Breast epithelium (tissue), 4 donors: ENCODE data around the gene TGOLN2. TPM values are rescaled to one million over a fixed set of nuclear protein-coding genes. Genes with fewer than 3 reads are reported as not detected.

ENCODE experiments used
- DNase-seq, 2 donors: peaks; one replicate each; pipeline ENCODE4 v3.0.0-alpha.2; 2019; ENCODE audit warnings: low spot score in 2 of 2
- H3K27ac ChIP-seq, 2 donors: fragments of 200-600 bp; sonication (generic) in 1 of 2; one replicate each; pipeline ENCODE4 v1.5.1; 2016 to 2019; ENCODE audit warnings: mild to moderate bottlenecking in 1 of 2
- H3K27me3 ChIP-seq, 2 donors: fragments of 200-600 bp; sonication (generic) in 1 of 2; one replicate each; pipeline versions ENCODE4 v1.5.1 to v1.6.0; 2017 to 2019; ENCODE audit warnings: control low read depth in 1 of 2, mild to moderate bottlenecking in 1 of 2
- H3K36me3 ChIP-seq: fragments of 200-600 bp; one replicate; pipeline ENCODE4 v1.5.1; 2019
- H3K4me1 ChIP-seq, 2 donors: fragments of 200-600 bp; sonication (generic); one replicate each; pipeline ENCODE4 v1.5.1; 2016 to 2019; ENCODE audit warnings: control low read depth in 1 of 2
- H3K4me3 ChIP-seq, 3 donors: fragments of 200-600 bp; sonication (generic); 1 replicate in 2 of 3; 2 replicates in 1 of 3; pipeline ENCODE4 v1.5.1; 2016 to 2019; ENCODE audit warnings: mild to moderate bottlenecking in 3 of 3, moderate library complexity in 2 of 3
- H3K9me3 ChIP-seq, 2 donors: fragments of 200-600 bp; sonication (generic) in 1 of 2; one replicate each; pipeline ENCODE4 v1.5.1; 2016 to 2019; ENCODE audit warnings: control low read depth in 1 of 2
- CTCF ChIP-seq, 3 donors: fragments of 450-650 bp; IDR thresholded peaks; one replicate each; pipeline ENCODE4 v1.5.1; 2016 to 2017; ENCODE audit warnings: antibody characterized with exemption in 3 of 3, mild to moderate bottlenecking in 3 of 3, moderate library complexity in 3 of 3
- POLR2A ChIP-seq: fragments of 450-650 bp; IDR thresholded peaks from one replicate; pipeline ENCODE4 v1.6.1; 2016; ENCODE audit warnings: antibody characterized with exemption, mild to moderate bottlenecking, moderate library complexity
- POLR2AphosphoS5 ChIP-seq, 3 donors: sonication (generic); formaldehyde crosslinking; IDR thresholded peaks; one replicate each; pipeline ENCODE4 v1.6.1; 2017; ENCODE audit warnings: antibody characterized with exemption in 3 of 3
- intact Hi-C: fragments of 100-400 bp; cut with DNase I; formaldehyde crosslinking; loops from one replicate; pipeline ENCODE4 v1.15.1; 2023; ENCODE audit warnings: low total_unique reads
- total RNA-seq, 3 donors: library from RNA; depleted of rRNA; stranded (reverse); fragments of >200 nt; gene quantifications; one replicate each; pipeline ENCODE4 v1.1.0, GENCODE V29; 2016

The TGOLN2 gene
- 100 to 1,000 TPM; 111 to 161 (median 117) TPM for total RNA-seq

- H3K4me3 ChIP-seq, result peak within 1 kb of the TSS; percentile 68 to 82 (median 81)
- peaks cover 5 to 19% of the 10 kb centered on the region in 2 donors for H3K4me1 ChIP-seq
- intact Hi-C loops, result loop anchor here (5.0 to 10.0 kb wide), 2 partner anchors 109 to 207 kb away; partner anchors contain the start of gene MAT2A
These were observed at the start of gene TGOLN2 for GRCh38 chr2:85327822-85328617. TSS of gene TGOLN2 (minus strand) at chr2:85327989. CDS start at chr2:85327962, 27 bp downstream.

GRCh38 chr2:85377083-85377482 lies 49.3 kb upstream of the TGOLN2 start:
- no peaks in the 10 kb centered on the region for H3K36me3 ChIP-seq
- no peak for TF ChIP-seq CTCF (IDR thresholded peaks at IDR 0.05)
- no peak for TF ChIP-seq POLR2A
- no peak for TF ChIP-seq POLR2AphosphoS5 (IDR thresholded peaks at IDR 0.05)

More at GRCh38 chr2:85327822-85328617, at the start of gene TGOLN2:
- peak; percentile 89 to 94 for DNase-seq
- H3K27me3 ChIP-seq, result no peaks in the 10 kb centered on the region
- TF ChIP-seq POLR2AphosphoS5 (IDR thresholded peaks at IDR 0.05) (peak; percentile 99 to 100 (median 99)), CTCF (IDR thresholded peaks at IDR 0.05) (peak in 2 of 3 donors; percentile 10 to 40), POLR2A (peak; percentile 99)
- H3K27ac ChIP-seq, result peak within 1 kb of the TSS; percentile 95 to 97
- no peaks in the 10 kb centered on the region for H3K9me3 ChIP-seq
- no peaks in the 10 kb centered on the region for H3K36me3 ChIP-seq

GRCh38 chr2:85376291-85377065 lies 48.7 kb upstream of the TGOLN2 start:
- H3K4me3 ChIP-seq, result no peak overlapping the region
- H3K27ac ChIP-seq, result no peak overlapping the region
- H3K27me3 ChIP-seq, result no peaks in the 10 kb centered on the region
- H3K4me1 ChIP-seq, result no peaks in the 10 kb centered on the region
- H3K9me3 ChIP-seq, result no peaks in the 10 kb centered on the region
- TF ChIP-seq POLR2AphosphoS5 (IDR thresholded peaks at IDR 0.05), result no peak
- TF ChIP-seq POLR2A, result no peak
- no peak for TF ChIP-seq CTCF (IDR thresholded peaks at IDR 0.05)
- no peak for DNase-seq
- intact Hi-C loops, result no loop called here
- H3K36me3 ChIP-seq, result no peaks in the 10 kb centered on the region

More at GRCh38 chr2:85377083-85377482, 49.3 kb upstream of the TGOLN2 start:
- H3K27me3 ChIP-seq, result no peaks in the 10 kb centered on the region
- no peaks in the 10 kb centered on the region for H3K4me1 ChIP-seq
- no peak for DNase-seq
- no peaks in the 10 kb centered on the region for H3K9me3 ChIP-seq
- intact Hi-C loops, result no loop called here
- no peak overlapping the region for H3K4me3 ChIP-seq
- H3K27ac ChIP-seq, result no peak overlapping the region

- no peak overlapping the region for H3K27ac ChIP-seq
- intact Hi-C loops, result no loop called here
- TF ChIP-seq POLR2AphosphoS5 (IDR thresholded peaks at IDR 0.05) (no peak), POLR2A (no peak), CTCF (IDR thresholded peaks at IDR 0.05) (no peak)
- no peaks in the 10 kb centered on the region for H3K4me1 ChIP-seq
- no peaks in the 10 kb centered on the region for H3K36me3 ChIP-seq
- peak in 1 of 2 donors; percentile 12 for DNase-seq
- no peak overlapping the region for H3K4me3 ChIP-seq
- H3K27me3 ChIP-seq, result no peaks in the 10 kb centered on the region
- no peaks in the 10 kb centered on the region for H3K9me3 ChIP-seq
These were observed 43.3 kb upstream of the TGOLN2 start for GRCh38 chr2:85371045-85371444.
